Omental fat pad (tissue), 4 donors: ENCODE measurements around the gene CELA1. TPM values are rescaled to one million over a fixed set of nuclear protein-coding genes. Genes with fewer than 3 reads are reported as not detected.
"Not testable (repeated sequence)": the region's sequence is repeated elsewhere in the genome, so short reads cannot be mapped to it uniquely, and the experiment has no call there.

ENCODE experiments used
- ATAC-seq: fragments of 150-250 bp; one replicate; pipeline ENCODE4 v1.9.1; 2016; ENCODE audit warnings: mild to moderate bottlenecking, moderate library complexity; ENCODE audit not compliant: low FRiP score
- DNase-seq: peaks from one replicate; pipeline ENCODE4 v3.0.0-alpha.2; 2019; ENCODE audit warnings: low spot score
- total RNA-seq, 4 donors: library from RNA; depleted of rRNA; stranded (reverse); fragments of >200 nt; gene quantifications; one replicate each; pipeline ENCODE4 v1.1.0, GENCODE V29; 2016
- TF ChIP-seq, protein P1 (sequence below), 3 donors: fragments of 450-650 bp; IDR thresholded peaks; one replicate each; pipeline ENCODE4 v1.5.1; 2016 to 2017; ENCODE audit warnings: antibody characterized with exemption in 3 of 3, mild to moderate bottlenecking in 3 of 3, moderate library complexity in 2 of 3

Gene CELA1
- total RNA-seq, 4 donors from 2014 or later: not detected

DNA sequence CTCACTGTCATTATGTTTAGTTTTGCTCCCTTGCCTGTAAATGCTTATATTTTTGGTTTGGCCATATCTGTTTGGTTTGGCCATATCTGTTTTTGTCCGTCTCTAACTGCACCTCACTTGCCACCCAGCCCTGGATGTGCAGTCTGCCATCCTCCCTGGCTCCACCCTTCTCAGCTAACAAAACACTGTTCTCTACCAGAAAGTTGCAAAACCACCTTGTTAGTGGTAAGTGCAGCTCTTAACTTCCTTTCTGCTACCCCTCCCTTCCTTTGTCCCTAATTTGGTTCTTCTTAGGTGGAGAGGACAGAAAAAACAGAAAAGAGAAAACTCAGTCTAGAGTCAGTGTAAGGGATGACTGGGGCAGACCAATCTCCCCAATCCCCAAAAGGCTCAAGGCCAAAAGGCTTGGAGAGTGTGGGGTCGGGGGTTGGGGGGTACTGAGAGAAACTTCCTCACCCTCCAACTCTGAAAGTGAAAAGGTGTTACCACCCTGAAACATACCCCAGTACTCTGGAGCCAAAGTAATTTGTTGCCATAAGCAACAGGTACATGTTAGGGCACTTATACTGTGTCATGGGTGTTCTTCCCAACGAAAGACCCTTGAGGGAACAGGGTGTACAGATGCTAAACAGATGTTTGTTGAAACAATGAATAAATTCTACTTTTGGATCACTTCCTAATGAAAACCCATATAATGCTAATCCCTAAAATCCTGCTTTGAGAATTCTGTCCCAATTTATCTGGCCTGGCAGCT lies 27.5 kb downstream of the CELA1 start:
- DNase-seq (no peak), ATAC-seq (no peak)
- TF ChIP-seq, protein P1, sequence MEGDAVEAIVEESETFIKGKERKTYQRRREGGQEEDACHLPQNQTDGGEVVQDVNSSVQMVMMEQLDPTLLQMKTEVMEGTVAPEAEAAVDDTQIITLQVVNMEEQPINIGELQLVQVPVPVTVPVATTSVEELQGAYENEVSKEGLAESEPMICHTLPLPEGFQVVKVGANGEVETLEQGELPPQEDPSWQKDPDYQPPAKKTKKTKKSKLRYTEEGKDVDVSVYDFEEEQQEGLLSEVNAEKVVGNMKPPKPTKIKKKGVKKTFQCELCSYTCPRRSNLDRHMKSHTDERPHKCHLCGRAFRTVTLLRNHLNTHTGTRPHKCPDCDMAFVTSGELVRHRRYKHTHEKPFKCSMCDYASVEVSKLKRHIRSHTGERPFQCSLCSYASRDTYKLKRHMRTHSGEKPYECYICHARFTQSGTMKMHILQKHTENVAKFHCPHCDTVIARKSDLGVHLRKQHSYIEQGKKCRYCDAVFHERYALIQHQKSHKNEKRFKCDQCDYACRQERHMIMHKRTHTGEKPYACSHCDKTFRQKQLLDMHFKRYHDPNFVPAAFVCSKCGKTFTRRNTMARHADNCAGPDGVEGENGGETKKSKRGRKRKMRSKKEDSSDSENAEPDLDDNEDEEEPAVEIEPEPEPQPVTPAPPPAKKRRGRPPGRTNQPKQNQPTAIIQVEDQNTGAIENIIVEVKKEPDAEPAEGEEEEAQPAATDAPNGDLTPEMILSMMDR (IDR thresholded peaks at IDR 0.05): no peak

GRCh38 chr12:51318057-51318806 lies 28.2 kb downstream of the CELA1 start:
- ATAC-seq, DNase-seq: not testable (repeated sequence)

DNA sequence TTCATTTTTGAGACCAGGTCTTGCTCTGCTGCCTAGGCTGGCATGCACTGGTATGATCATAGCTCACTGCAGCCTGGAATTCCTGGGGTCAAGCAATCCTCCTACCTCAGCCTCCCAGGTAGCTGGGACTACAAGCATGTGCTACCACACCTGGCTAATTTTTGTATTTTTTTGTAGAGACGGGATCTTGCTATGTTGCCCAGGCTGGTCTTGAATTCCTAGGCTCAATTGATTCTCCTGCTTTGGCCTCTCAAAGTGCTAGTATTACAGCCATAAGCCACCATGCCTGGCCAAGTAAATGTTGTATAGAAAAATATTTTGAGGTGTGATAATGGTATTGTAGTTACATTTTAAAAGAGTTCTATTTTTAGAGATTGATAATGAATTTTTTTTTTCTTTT lies 35.1 kb downstream of the CELA1 start:
- no peak for DNase-seq
- TF ChIP-seq, protein P1 (IDR thresholded peaks at IDR 0.05): no peak
- ATAC-seq: no peak

GRCh38 chr12:51307655-51308593 lies 38.6 kb downstream of the CELA1 start:
- no peak for DNase-seq
- TF ChIP-seq, protein P1 (IDR thresholded peaks at IDR 0.05): no peak
- no peak for ATAC-seq

DNA sequence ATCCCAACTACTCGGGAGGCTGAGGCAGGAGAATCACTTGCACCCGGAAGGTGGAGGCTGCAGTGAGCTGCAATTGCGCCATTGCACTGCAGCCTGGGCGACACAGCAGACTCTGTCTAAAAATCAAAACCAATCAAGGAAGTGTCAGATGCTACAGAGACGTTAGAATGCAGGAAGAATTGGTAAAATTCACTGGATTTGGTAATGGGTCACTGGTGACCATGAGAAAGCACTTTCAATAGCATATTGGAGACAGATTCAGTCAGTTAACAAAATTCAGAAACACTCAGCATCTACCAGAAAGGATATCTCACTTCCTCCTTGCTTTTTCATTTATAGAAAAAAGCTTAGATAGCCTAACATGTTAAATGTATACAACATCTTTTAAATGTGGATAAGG lies 40.0 kb downstream of the CELA1 start:
- TF ChIP-seq, protein P1 (IDR thresholded peaks at IDR 0.05): no peak
- ATAC-seq: no peak
- DNase-seq: no peak

DNA sequence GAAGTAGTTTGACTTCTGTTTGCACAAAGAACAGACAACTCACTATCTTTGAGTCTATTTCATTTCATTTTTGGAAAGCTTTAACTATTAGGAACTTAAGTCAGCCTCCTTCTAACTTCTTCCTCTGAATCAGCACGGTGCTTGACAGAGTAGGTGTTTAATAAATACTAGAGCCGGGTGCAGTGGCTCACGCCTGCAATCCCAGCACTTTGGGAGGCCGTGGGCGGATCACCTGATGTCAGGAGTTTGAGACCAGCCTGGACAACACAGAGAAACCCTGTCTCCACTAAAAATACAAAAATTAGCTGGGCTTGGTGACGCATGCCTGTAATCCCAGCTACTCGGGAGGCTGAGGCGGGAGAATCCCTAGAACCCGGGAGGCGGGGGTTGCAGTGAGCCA lies 45.7 kb downstream of the CELA1 start:
- not testable (repeated sequence) for DNase-seq, ATAC-seq

GRCh38 chr12:51295651-51296050 lies 50.8 kb downstream of the CELA1 start:
- TF ChIP-seq, protein P1 (IDR thresholded peaks at IDR 0.05): no peak
- no peak for DNase-seq
- no peak for ATAC-seq

GRCh38 chr12:51294097-51294496 lies 52.4 kb downstream of the CELA1 start:
- ATAC-seq, DNase-seq: not testable (repeated sequence)
